Islet precursor cell (in vitro differentiated cells): ENCODE measurements around the gene ANAPC13.
A peak's percentile ranks its signal among the peaks of the same experiment; 100 is the strongest.

Source experiments
- DNase-seq: peaks from one replicate; pipeline ENCODE4 v3.0.0-alpha.2; 2018

ANAPC13 gene

GRCh38 chr3:134481166-134481565, 4.6 kb downstream of the ANAPC13 start:
- DNase-seq = no peak

GRCh38 chr3:134480546-134480945, 5.2 kb downstream of the ANAPC13 start:
- no peak for DNase-seq

- DNase-seq = no peak
Measured at GRCh38 chr3:134477938-134478337, 7.8 kb downstream of the ANAPC13 start.

GRCh38 chr3:134477002-134477401, 8.8 kb downstream of the ANAPC13 start:
- DNase-seq = peak; percentile 62

GRCh38 chr3:134476306-134476705, 9.5 kb downstream of the ANAPC13 start:
- DNase-seq = peak; percentile 70

- no peak for DNase-seq
Measured at GRCh38 chr3:134474956-134475355, 10.8 kb downstream of the ANAPC13 start.

- DNase-seq = peak; percentile 86
Measured at GRCh38 chr3:134473868-134474546, 11.8 kb downstream of the ANAPC13 start.

GRCh38 chr3:134472831-134473230, 13.0 kb downstream of the ANAPC13 start:
- DNase-seq = no peak

GRCh38 chr3:134471521-134472193, 14.1 kb downstream of the ANAPC13 start:
- DNase-seq = no peak

- no peak for DNase-seq
Measured at GRCh38 chr3:134468519-134468918, 17.3 kb downstream of the ANAPC13 start.

- DNase-seq = no peak
Measured at GRCh38 chr3:134466331-134466730, 19.5 kb downstream of the ANAPC13 start.

- no peak for DNase-seq
Measured at GRCh38 chr3:134464689-134465365, 21.0 kb downstream of the ANAPC13 start.

GRCh38 chr3:134464064-134464688, 21.6 kb downstream of the ANAPC13 start:
- peak; percentile 97 for DNase-seq

GRCh38 chr3:134463676-134464063, 22.1 kb downstream of the ANAPC13 start:
- DNase-seq = no peak

- DNase-seq = no peak
Measured at GRCh38 chr3:134462331-134462941, 23.3 kb downstream of the ANAPC13 start.

GRCh38 chr3:134460965-134461364, 24.8 kb downstream of the ANAPC13 start:
- no peak for DNase-seq

GRCh38 chr3:134459562-134459961, 26.2 kb downstream of the ANAPC13 start:
- DNase-seq = no peak

GRCh38 chr3:134458406-134458945, 27.3 kb downstream of the ANAPC13 start:
- no peak for DNase-seq

GRCh38 chr3:134457376-134458074, 28.3 kb downstream of the ANAPC13 start:
- peak; percentile 75 for DNase-seq

- DNase-seq = no peak
Measured at GRCh38 chr3:134453631-134454030, 32.2 kb downstream of the ANAPC13 start.

- DNase-seq = no peak
Measured at GRCh38 chr3:134449951-134450350, 35.8 kb downstream of the ANAPC13 start.

GRCh38 chr3:134449277-134449676, 36.5 kb downstream of the ANAPC13 start:
- DNase-seq = peak; percentile 70
